GM21528 (cell line): ENCODE data around the gene ZNF655.
"Not testable (repeated sequence)": the region's sequence is repeated elsewhere in the genome, so short reads cannot be mapped to it uniquely, and the experiment has no call there.

Experiments
- ATAC-seq: cut with Tn5 transposase; IDR thresholded peaks from one replicate; pipeline ENCODE4 v1.9.1; 2021; ENCODE audit warnings: mild to moderate bottlenecking, moderate library complexity; ENCODE audit not compliant: unreplicated experiment, low FRiP score

ZNF655 gene

GRCh38 chr7:99558306-99559174 is at the start of gene ZNF655:
ZNF655 (plus strand) TSS chr7:99558642; CDS start chr7:99560560, 1,918 bp downstream.
- peak; percentile 73 for ATAC-seq

- no peak for ATAC-seq
Measured at GRCh38 chr7:99514050-99514449, 44.4 kb upstream of the ZNF655 start.

GRCh38 chr7:99521399-99521798 is 37.0 kb upstream of the ZNF655 start:
- ATAC-seq = no peak

- ATAC-seq = no peak
Measured at GRCh38 chr7:99525713-99526440, 32.6 kb upstream of the ZNF655 start.

- ATAC-seq = no peak
Measured at GRCh38 chr7:99531354-99531765, 27.1 kb upstream of the ZNF655 start.

- no peak for ATAC-seq
Measured at GRCh38 chr7:99535667-99536066, 22.8 kb upstream of the ZNF655 start.

GRCh38 chr7:99539213-99539811 is 19.1 kb upstream of the ZNF655 start:
- ATAC-seq = no peak

- no peak for ATAC-seq
Measured at GRCh38 chr7:99540542-99540941, 17.9 kb upstream of the ZNF655 start.

- no peak for ATAC-seq
Measured at GRCh38 chr7:99541212-99541611, 17.2 kb upstream of the ZNF655 start.

GRCh38 chr7:99543081-99543671 is 15.3 kb upstream of the ZNF655 start:
- no peak for ATAC-seq

- ATAC-seq = no peak
Measured at GRCh38 chr7:99543916-99544315, 14.5 kb upstream of the ZNF655 start.

GRCh38 chr7:99545308-99545707 is 13.1 kb upstream of the ZNF655 start:
- not testable (repeated sequence) for ATAC-seq

- not testable (repeated sequence) for ATAC-seq
Measured at GRCh38 chr7:99549545-99549944, 8.9 kb upstream of the ZNF655 start.

GRCh38 chr7:99551334-99551733 is 7.1 kb upstream of the ZNF655 start:
- no peak for ATAC-seq

GRCh38 chr7:99551767-99552463 is 6.5 kb upstream of the ZNF655 start, which contains the start of gene FAM200A:
FAM200A (minus strand) TSS chr7:99552114; CDS start chr7:99548407, 3,707 bp downstream.
- ATAC-seq = peak; percentile 85

GRCh38 chr7:99553039-99553438 is 5.4 kb upstream of the ZNF655 start:
- ATAC-seq = no peak

GRCh38 chr7:99554939-99555338 is 3.5 kb upstream of the ZNF655 start:
- no peak for ATAC-seq

GRCh38 chr7:99557196-99557607 is 1.2 kb upstream of the ZNF655 start:
- ATAC-seq = no peak

- peak; percentile 58 for ATAC-seq
Measured at GRCh38 chr7:99557940-99558305, 519 bp upstream of the ZNF655 start.
